B cell (primary cell): ENCODE measurements around the gene HDAC9. TPM values are rescaled to one million over a fixed set of nuclear protein-coding genes. Genes with fewer than 3 reads are reported as not detected.

Source experiments
- ATAC-seq: fragments of 200-7000 bp; cut with Tn5 transposase; one replicate; pipeline ENCODE4 v1.10.0; 2021; ENCODE audit warnings: low read depth, mild to moderate bottlenecking, moderate number of reproducible peaks, moderate library complexity
- CTCF ChIA-PET: fragments of 350-600 bp; sonication (Branson Sonifier 250); formaldehyde crosslinking; loops from one replicate; lab custom pipeline; 2021; ENCODE audit warnings: antibody characterized with exemption, inconsistent platforms; lab: Charles Lee
- POLR2A ChIA-PET: fragments of 350-600 bp; sonication (Branson Sonifier 250); formaldehyde crosslinking; loops from one replicate; lab custom pipeline; 2021; ENCODE audit warnings: antibody characterized with exemption; lab: Charles Lee
- DNase-seq: peaks from one replicate; pipeline ENCODE4 v3.0.0; 2013
- H2AFZ ChIP-seq: 2 replicates; pipeline ENCODE4 v1.6.1; 2012; ENCODE audit warnings: mild to moderate bottlenecking, low read depth, low read length; ENCODE audit not compliant: insufficient read depth, poor library complexity, severe bottlenecking
- H3K27ac ChIP-seq, 2 donors: 1 replicate in 1 of 2; 2 replicates in 1 of 2; pipeline ENCODE4 v1.5.1; 2012 to 2013; ENCODE audit warnings: low read length in 2 of 2, mild to moderate bottlenecking in 2 of 2, moderate library complexity in 1 of 2
- H3K27me3 ChIP-seq, 4 experiments: fragments of 200-600 bp in 1 of 4; sonication (generic) in 1 of 4; replicated peaks in 1 of 4; 1 replicate in 2 of 4; 2 replicates in 2 of 4; pipeline versions ENCODE4 v1.6.1 to v1.7.0; 2013 to 2016; ENCODE audit warnings: low read length in 3 of 4, mild to moderate bottlenecking in 2 of 4, mixed read lengths in 1 of 4, moderate library complexity in 1 of 4; ENCODE audit not compliant: insufficient read depth in 4 of 4, control insufficient read depth in 3 of 4; ENCODE audit errors: control extremely low read depth in 1 of 4
- H3K36me3 ChIP-seq, 2 experiments: replicated peaks in 1 of 2; 1 replicate in 1 of 2; 2 replicates in 1 of 2; pipeline versions ENCODE4 v1.6.1 to v1.7.1; 2013; ENCODE audit warnings: low read length in 1 of 2; ENCODE audit not compliant: insufficient read depth in 2 of 2, control insufficient read depth in 1 of 2; ENCODE audit errors: control extremely low read depth in 1 of 2, extremely low read depth in 1 of 2
- H3K4me1 ChIP-seq, 2 donors: fragments of 200-600 bp in 1 of 2; sonication (generic) in 1 of 2; 1 replicate in 1 of 2; 2 replicates in 1 of 2; pipeline versions ENCODE4 v1.5.1 to v1.6.1; 2013 to 2017; ENCODE audit warnings: low read length in 2 of 2; ENCODE audit not compliant: control insufficient read depth in 2 of 2, insufficient read depth in 2 of 2
- H3K4me2 ChIP-seq: replicated peaks from 2 replicates; pipeline ENCODE3; 2012; ENCODE audit warnings: mild to moderate bottlenecking, low read depth, low read length; ENCODE audit not compliant: poor library complexity, severe bottlenecking
- H3K4me3 ChIP-seq, 5 experiments: fragments of 200-600 bp in 1 of 5; sonication (generic) in 1 of 5; 1 replicate in 3 of 5; 2 replicates in 2 of 5; pipeline versions ENCODE4 v1.5.1 to v1.7.0; 2011 to 2016; ENCODE audit warnings: low read length in 4 of 5, mild to moderate bottlenecking in 4 of 5, low read depth in 2 of 5, control low read depth in 1 of 5, moderate library complexity in 1 of 5; ENCODE audit not compliant: insufficient read depth in 1 of 5; ENCODE audit errors: control extremely low read depth in 1 of 5, extremely low read depth in 1 of 5
- H3K79me2 ChIP-seq: fragments of 200-600 bp; sonication (generic); one replicate; pipeline ENCODE4 v1.6.0; 2016; ENCODE audit warnings: low read length; ENCODE audit not compliant: control insufficient read depth, insufficient read depth
- H3K9ac ChIP-seq: fragments of 200-600 bp; sonication (generic); 2 replicates; pipeline ENCODE4 v1.6.1; 2017; ENCODE audit warnings: mild to moderate bottlenecking, low read length, moderate library complexity
- H3K9me3 ChIP-seq, 3 donors: one replicate each; pipeline versions ENCODE4 v1.6.1 to v1.7.1; 2013; ENCODE audit warnings: low read length in 2 of 3; ENCODE audit not compliant: control insufficient read depth in 2 of 3, insufficient read depth in 1 of 3; ENCODE audit errors: control extremely low read depth in 1 of 3
- H4K20me1 ChIP-seq: 2 replicates; pipeline ENCODE4 v1.6.0; 2012; ENCODE audit warnings: mild to moderate bottlenecking, low read length; ENCODE audit not compliant: insufficient read depth, control insufficient read depth, poor library complexity, severe bottlenecking
- H3K27ac Mint-ChIP-seq: one replicate; pipeline ENCODE4 v1.8.0; 2021; ENCODE audit warnings: mixed read lengths
- H3K27me3 Mint-ChIP-seq: one replicate; pipeline ENCODE4 v1.8.0; 2021; ENCODE audit warnings: mixed read lengths
- H3K4me1 Mint-ChIP-seq: one replicate; pipeline ENCODE4 v1.8.0; 2021; ENCODE audit warnings: mixed read lengths
- H3K4me3 Mint-ChIP-seq: one replicate; pipeline ENCODE4 v1.8.0; 2021; ENCODE audit warnings: mixed read lengths
- H3K9me3 Mint-ChIP-seq: one replicate; pipeline ENCODE4 v1.8.0; 2022; ENCODE audit warnings: mixed read lengths; ENCODE audit not compliant: insufficient read depth
- EZH2 ChIP-seq: IDR thresholded peaks from 2 replicates; pipeline ENCODE4 v1.6.1; 2012; ENCODE audit warnings: borderline replicate concordance, low read depth, mild to moderate bottlenecking, moderate library complexity, low read length; ENCODE audit not compliant: insufficient read depth, poor library complexity, severe bottlenecking
- WGBS: methylation state at CpG from one replicate; pipeline ENCODE4 v1.1.5; 2013; ENCODE audit warnings: missing lambda C conversion rate; ENCODE audit not compliant: insufficient coverage; 5-methylcytosine and 5-hydroxymethylcytosine counted together
- intact Hi-C: fragments of 100-400 bp; cut with micrococcal nuclease; formaldehyde crosslinking; loops from one replicate; pipeline ENCODE4 v1.10.0; 2022
- polyA plus RNA-seq: library from polyadenylated mRNA; depleted of rRNA; stranded (reverse); fragments of >200 nt; gene quantifications from 2 replicates; pipeline ENCODE4 v1.2.3, GENCODE V29; 2012
- total RNA-seq, 2 donors: library from RNA; stranded (reverse); fragments of 120-200 nt in 1 of 2; gene quantifications; 1 replicate in 1 of 2; 2 replicates in 1 of 2; pipeline versions ENCODE4 v1.2.3 to v1.2.4, GENCODE V29; 2013 to 2022
- TF ChIP-seq, protein P1 (sequence below): fragments of 200-600 bp; IDR thresholded peaks from one replicate; pipeline ENCODE4 v1.8.0; 2022; ENCODE audit warnings: antibody characterized with exemption, mild to moderate bottlenecking

HDAC9 gene
- total and polyA plus RNA-seq, 2 donors (not counting 1 experiment from before 2014, with no cell fraction given): 49.1 to 64.8 TPM

DNA sequence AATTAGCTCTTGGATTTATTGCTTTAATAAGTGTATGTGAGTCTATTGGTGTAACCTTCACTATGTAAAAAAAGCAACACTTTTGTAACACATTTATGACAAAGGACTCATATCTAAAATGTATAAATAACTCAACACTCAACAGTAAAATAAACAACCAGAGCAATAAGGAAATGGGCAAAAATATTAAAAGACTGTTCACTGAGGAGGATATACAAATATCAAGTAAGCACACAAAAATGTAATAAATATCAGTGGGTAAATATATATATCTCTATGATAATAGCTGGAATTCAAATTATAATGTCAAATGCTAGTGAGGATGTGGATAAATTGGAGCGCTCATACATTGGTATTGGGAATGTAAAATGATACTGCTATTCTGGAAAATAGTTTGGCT, 53.0 kb downstream of the HDAC9 start:
- H3K9me3 ChIP-seq: no peaks in the 10 kb centered on the region
- no peak for ATAC-seq
- TF ChIP-seq EZH2: no peak
- TF ChIP-seq, protein P1, sequence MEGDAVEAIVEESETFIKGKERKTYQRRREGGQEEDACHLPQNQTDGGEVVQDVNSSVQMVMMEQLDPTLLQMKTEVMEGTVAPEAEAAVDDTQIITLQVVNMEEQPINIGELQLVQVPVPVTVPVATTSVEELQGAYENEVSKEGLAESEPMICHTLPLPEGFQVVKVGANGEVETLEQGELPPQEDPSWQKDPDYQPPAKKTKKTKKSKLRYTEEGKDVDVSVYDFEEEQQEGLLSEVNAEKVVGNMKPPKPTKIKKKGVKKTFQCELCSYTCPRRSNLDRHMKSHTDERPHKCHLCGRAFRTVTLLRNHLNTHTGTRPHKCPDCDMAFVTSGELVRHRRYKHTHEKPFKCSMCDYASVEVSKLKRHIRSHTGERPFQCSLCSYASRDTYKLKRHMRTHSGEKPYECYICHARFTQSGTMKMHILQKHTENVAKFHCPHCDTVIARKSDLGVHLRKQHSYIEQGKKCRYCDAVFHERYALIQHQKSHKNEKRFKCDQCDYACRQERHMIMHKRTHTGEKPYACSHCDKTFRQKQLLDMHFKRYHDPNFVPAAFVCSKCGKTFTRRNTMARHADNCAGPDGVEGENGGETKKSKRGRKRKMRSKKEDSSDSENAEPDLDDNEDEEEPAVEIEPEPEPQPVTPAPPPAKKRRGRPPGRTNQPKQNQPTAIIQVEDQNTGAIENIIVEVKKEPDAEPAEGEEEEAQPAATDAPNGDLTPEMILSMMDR: no peak
- POLR2A ChIA-PET: interaction anchor here (1.1 kb wide), 1 partner anchor 16 kb away, joined by 3 read pairs; no protein-coding TSS in a partner anchor
- Mint-ChIP-seq H3K4me1 (peaks cover 59% of the 10 kb centered on the region), H3K9me3 (no peaks in the 10 kb centered on the region), H3K4me3 (no peak overlapping the region), H3K27me3 (no peaks in the 10 kb centered on the region), H3K27ac (no peak overlapping the region)
- H3K4me1 ChIP-seq: peaks cover 21 to 31% of the 10 kb centered on the region in 2 donors
- no peak overlapping the region for H3K4me3 ChIP-seq
- H4K20me1 ChIP-seq: no peaks in the 10 kb centered on the region
- H3K27ac ChIP-seq: no peak overlapping the region
- CTCF ChIA-PET: interaction anchor here (1.2 kb wide), 1 partner anchor 18 kb away, joined by 3 read pairs; no protein-coding TSS in a partner anchor
- no peaks in the 10 kb centered on the region for H3K27me3 ChIP-seq
- H3K36me3 ChIP-seq: peaks cover 0 to 9% of the 10 kb centered on the region in 2 experiments
- 100% methylated on average over 1 of the region's 1 CpG for WGBS
- no peak overlapping the region for H3K4me2 ChIP-seq
- DNase-seq: no peak
- peaks cover 84% of the 10 kb centered on the region for H3K79me2 ChIP-seq
- no peak overlapping the region for H3K9ac ChIP-seq
- H2AFZ ChIP-seq: no peak overlapping the region
- intact Hi-C loops: no loop called here

DNA sequence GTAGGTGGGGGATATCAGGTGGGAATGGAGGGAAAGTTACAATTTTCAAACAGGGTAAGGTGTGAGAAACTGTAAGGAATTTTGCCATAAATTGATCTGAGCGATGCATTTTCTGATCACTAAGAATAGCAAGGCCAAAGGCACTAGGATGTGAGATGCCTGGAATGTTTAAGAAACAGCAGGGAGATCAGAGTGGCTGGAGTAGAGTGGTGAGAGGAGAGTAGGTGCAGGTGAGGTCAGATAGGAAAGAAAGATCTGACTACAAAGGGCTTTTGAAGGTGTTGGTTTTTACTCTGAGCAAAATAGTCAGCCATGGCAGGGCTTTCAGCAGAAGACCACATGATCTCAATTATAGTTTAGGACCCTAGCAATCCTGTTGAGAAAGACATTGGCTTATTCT, 55.0 kb downstream of the HDAC9 start:
- no peak for TF ChIP-seq EZH2
- TF ChIP-seq, protein P1: no peak
- Histone ChIP-seq H2AFZ (no peak overlapping the region), H3K27me3 (no peaks in the 10 kb centered on the region), H3K36me3 (no peaks in the 10 kb centered on the region), H4K20me1 (peaks cover 7% of the 10 kb centered on the region), H3K4me2 (no peak overlapping the region), H3K9ac (no peak overlapping the region), H3K4me1 (peaks cover 23 to 33% of the 10 kb centered on the region in 2 donors), H3K79me2 (peaks cover 82% of the 10 kb centered on the region), H3K27ac (no peak overlapping the region), H3K9me3 (no peaks in the 10 kb centered on the region), H3K4me3 (no peak overlapping the region)
- DNase-seq (no peak), ATAC-seq (no peak)
- ChIA-PET CTCF (interaction anchor here (1.4 kb wide), 1 partner anchor 115 kb away, joined by 3 read pairs; no protein-coding TSS in a partner anchor), POLR2A (no interaction called here)
- H3K4me3 Mint-ChIP-seq: no peak overlapping the region
- peaks cover 63% of the 10 kb centered on the region for H3K4me1 Mint-ChIP-seq
- peak overlapping the region; percentile 74 for H3K27ac Mint-ChIP-seq
- H3K27me3 Mint-ChIP-seq: no peaks in the 10 kb centered on the region
- intact Hi-C loops: no loop called here
- WGBS: 93% methylated on average over 1 of the region's 1 CpG
- no peaks in the 10 kb centered on the region for H3K9me3 Mint-ChIP-seq
